Measurements from ENCODE around the gene GREB1L. TPM values are rescaled to one million over a fixed set of nuclear protein-coding genes. Genes with fewer than 3 reads are reported as not detected.

GREB1L gene
- total and polyA plus RNA-seq, 10 of the 15 experiments (the other 5 are each of a cell fraction or from before 2014, with no cell fraction given), result under 0.01 to 0.11 (median 0.03) TPM; not detected in 1

- H3K27me3 ChIP-seq (replicated peaks in 1 of 2; ENCODE audit: control insufficient read depth in 2 of 2, insufficient read depth in 2 of 2, low read length in 1 of 2), result no peaks in the 10 kb centered on the region
- RAD21 ChIA-PET (ENCODE audit: unreplicated experiment), result no interaction called here
- no peaks in the 10 kb centered on the region for H3K9me3 ChIP-seq (replicated peaks; ENCODE audit: control insufficient read depth, insufficient read depth, low read length)
- FAIRE-seq (no peak), DNase-seq (ENCODE audit: low read depth, low spot score) (no peak), ATAC-seq (no peak)
- no peaks in the 10 kb centered on the region for H3K36me3 ChIP-seq (ENCODE audit: control insufficient read depth in 2 of 2, insufficient read depth in 2 of 2, low read length in 1 of 2)
- in situ Hi-C loops (cut with MboI) (no loop called here), intact Hi-C loops (cut with micrococcal nuclease; ENCODE audit: unreplicated experiment) (loop anchor here (10.0 kb wide), 2 partner anchors 55 to 285 kb away; no protein-coding TSS in a partner anchor)
- CTCF ChIA-PET, result interaction anchor here (1.9 kb wide), 1 partner anchor 10 kb away, joined by 9 read pairs; no protein-coding TSS in a partner anchor
- SMC1A ChIA-PET (ENCODE audit: uncharacterized antibody, unreplicated experiment), result interaction anchor here (0.9 kb wide), 1 partner anchor 10 kb away, joined by 3 read pairs; no protein-coding TSS in a partner anchor
- H2AFZ ChIP-seq (ENCODE audit: control insufficient read depth, low read depth, low read length), result no peak overlapping the region
- no peak overlapping the region for H3K9ac ChIP-seq (ENCODE audit: control insufficient read depth, insufficient read depth, low read length)
- POLR2A ChIA-PET, result no interaction called here
- no peaks in the 10 kb centered on the region for H4K20me1 ChIP-seq (ENCODE audit: control insufficient read depth, insufficient read depth)
- H3K4me3 ChIP-seq, result no peak overlapping the region
- no TSS peak for BruUV-seq (replicated peaks)
- H3K4me2 ChIP-seq (ENCODE audit: control insufficient read depth, insufficient read depth), result no peak overlapping the region
- H3K79me2 ChIP-seq (ENCODE audit: control insufficient read depth, insufficient read depth, low read length), result no peaks in the 10 kb centered on the region
- TF ChIP-seq ZNF384 (IDR thresholded peaks at IDR 0.05; ENCODE audit: borderline replicate concordance, low read depth, low read length) (no peak), E4F1 (IDR thresholded peaks at IDR 0.05; ENCODE audit: borderline replicate concordance, partially characterized antibody) (no peak), TBL1XR1 (IDR thresholded peaks at IDR 0.05; ENCODE audit: low read depth, low read length) (no peak), RELA (IDR thresholded peaks at IDR 0.05; ENCODE audit: borderline replicate concordance, partially characterized antibody) (no peak), KAT2A (conservative IDR thresholded peaks at IDR 0.05; ENCODE audit: control insufficient read depth, low read depth, low read length) (no peak), SMAD1 (IDR thresholded peaks at IDR 0.05; ENCODE audit: low read depth, partially characterized antibody) (no peak), ETV6 (conservative IDR thresholded peaks at IDR 0.05 in 1 of 2, IDR thresholded peaks at IDR 0.05 in 1 of 2; ENCODE audit: borderline replicate concordance in 1 of 2, low read depth in 1 of 2) (no peak), KLF5 (IDR thresholded peaks at IDR 0.05; ENCODE audit: partially characterized antibody) (no peak), ZBTB40 (IDR thresholded peaks at IDR 0.05; ENCODE audit: borderline replicate concordance) (no peak), ZNF207 (IDR thresholded peaks at IDR 0.05; ENCODE audit: borderline replicate concordance) (no peak), ZBTB4 (CRISPR knock-in tag; IDR thresholded peaks at IDR 0.05) (no peak), HSF1 (IDR thresholded peaks at IDR 0.05; ENCODE audit: low read depth, low read length) (no peak)
- no peak overlapping the region for H3K27ac ChIP-seq (ENCODE audit: control insufficient read depth, insufficient read depth)
- H3K4me1 ChIP-seq (ENCODE audit: control insufficient read depth, insufficient read depth, low read length), result no peaks in the 10 kb centered on the region
- WGBS (ENCODE audit: insufficient coverage, insufficient replicate concordance, low lambda C conversion rate, missing lambda C conversion rate), result 78% methylated on average over 5 of the region's 5 CpGs
Measured at GRCh38 chr18:21479721-21480120, 237.7 kb downstream of the GREB1L start.

All from GM12878 (cell line).